ENCODE results near the gene DNAAF5.

DNAAF5 gene

DNA sequence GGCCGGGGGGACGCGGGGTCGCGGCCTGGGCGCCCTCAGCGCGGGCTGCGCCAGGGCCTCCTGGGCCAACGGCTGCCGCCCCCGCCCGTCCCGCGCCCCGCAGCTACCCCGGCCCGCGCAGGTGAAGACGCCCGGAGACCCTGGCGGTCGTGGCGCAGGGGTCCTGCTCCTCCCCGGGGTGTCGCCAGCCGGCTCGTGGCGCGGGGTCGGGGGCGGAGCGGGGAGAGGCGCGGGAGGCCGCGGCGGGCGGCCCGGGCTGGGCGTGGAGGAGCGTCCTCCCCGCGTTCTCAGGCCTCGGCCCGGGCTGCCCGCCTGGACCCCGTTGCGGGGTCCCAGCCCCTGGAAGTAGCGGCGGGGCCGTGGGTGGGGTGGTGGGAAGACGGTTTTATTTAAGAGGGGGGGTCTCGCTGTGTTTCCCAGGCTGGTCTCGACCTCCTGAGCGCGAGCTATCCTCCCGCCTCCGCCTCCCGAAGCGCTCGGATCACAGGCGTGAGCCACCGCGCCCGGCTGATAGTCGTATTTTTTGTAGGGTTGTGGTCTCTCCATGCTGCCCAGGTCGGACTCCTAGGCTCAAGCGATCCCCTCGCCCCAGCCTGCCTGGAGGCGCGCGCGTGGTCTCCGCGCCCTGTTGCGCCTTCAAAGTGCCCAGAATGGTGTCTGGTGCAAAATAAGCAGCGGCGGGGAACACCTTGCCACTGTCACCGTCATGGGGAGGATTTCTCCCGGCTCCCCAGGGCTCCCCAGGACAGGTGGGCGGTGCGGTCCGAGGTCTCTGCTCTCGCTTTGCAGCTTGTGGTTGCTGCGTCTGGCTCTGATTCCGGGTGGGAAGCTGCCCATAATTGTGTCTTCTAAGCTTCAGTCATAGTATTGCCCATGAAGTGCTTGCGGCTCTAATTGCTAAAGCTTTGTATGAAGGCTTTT is 90.5 kb downstream of the DNAAF5 start:
- TF ChIP-seq, protein P1, sequence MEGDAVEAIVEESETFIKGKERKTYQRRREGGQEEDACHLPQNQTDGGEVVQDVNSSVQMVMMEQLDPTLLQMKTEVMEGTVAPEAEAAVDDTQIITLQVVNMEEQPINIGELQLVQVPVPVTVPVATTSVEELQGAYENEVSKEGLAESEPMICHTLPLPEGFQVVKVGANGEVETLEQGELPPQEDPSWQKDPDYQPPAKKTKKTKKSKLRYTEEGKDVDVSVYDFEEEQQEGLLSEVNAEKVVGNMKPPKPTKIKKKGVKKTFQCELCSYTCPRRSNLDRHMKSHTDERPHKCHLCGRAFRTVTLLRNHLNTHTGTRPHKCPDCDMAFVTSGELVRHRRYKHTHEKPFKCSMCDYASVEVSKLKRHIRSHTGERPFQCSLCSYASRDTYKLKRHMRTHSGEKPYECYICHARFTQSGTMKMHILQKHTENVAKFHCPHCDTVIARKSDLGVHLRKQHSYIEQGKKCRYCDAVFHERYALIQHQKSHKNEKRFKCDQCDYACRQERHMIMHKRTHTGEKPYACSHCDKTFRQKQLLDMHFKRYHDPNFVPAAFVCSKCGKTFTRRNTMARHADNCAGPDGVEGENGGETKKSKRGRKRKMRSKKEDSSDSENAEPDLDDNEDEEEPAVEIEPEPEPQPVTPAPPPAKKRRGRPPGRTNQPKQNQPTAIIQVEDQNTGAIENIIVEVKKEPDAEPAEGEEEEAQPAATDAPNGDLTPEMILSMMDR (conservative IDR thresholded peaks at IDR 0.05; ENCODE audit: low read length): no peak
- DNase-seq (ENCODE audit: low read depth): no peak
- peak overlapping the region; percentile 75 for H3K4me3 ChIP-seq (ENCODE audit: low read length)

DNA sequence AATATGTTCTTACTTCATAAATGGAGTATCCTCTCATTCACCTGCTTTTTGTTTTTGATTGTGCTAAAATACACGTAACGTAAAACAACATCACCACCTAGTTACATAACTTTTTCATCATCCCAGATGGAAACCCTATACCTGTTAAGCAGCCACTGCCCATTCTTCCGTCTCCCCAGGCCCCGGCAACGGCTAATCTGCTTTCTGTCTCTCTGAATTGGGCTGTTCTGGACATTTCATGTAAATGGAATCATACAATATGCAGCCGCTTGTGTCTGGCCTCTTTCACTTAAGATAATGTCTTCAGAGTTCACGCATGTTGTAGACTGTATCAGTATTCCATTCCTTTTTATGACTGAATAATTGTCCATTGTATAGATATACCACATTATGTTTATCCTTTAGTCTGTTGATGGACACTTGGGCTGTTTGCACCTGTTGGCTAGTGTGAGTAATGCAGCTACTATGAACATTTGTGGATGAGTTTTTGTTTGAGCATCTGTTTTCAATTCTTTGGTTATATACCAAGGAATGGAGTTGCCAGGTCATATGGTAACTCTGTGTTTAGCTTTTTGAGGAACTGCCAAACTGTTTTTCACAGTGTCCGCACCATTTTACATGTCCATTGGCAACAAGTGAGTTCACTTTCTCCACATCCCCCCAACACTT is 91.7 kb downstream of the DNAAF5 start:
- DNase-seq (ENCODE audit: low read depth): peak; percentile 83
- TF ChIP-seq, protein P1 (conservative IDR thresholded peaks at IDR 0.05; ENCODE audit: low read length): peak; percentile 50
- no peak overlapping the region for H3K4me3 ChIP-seq (ENCODE audit: low read length)

DNA sequence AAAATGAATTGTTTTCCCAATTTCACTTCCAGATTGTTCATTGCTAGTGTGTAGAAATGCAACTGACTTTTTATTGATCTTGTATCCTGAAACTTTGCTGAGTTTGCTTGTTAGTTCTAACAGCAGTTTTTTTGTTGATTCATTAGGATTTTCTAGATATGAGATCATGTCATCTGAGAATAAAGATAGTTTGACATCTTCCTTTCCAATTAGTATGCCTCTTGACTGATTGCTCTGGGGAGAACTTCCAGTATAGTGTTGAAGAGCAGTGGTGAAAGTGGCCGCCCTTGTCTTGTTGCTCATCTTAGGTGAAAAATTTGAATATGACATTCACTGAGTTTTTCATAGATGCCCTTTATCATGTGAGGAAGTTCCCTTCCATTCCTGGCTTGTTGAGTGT is 93.8 kb downstream of the DNAAF5 start:
- DNase-seq (ENCODE audit: low read depth): no peak
- H3K4me3 ChIP-seq (ENCODE audit: low read length): no peak overlapping the region
- TF ChIP-seq, protein P1 (conservative IDR thresholded peaks at IDR 0.05; ENCODE audit: low read length): no peak

DNA sequence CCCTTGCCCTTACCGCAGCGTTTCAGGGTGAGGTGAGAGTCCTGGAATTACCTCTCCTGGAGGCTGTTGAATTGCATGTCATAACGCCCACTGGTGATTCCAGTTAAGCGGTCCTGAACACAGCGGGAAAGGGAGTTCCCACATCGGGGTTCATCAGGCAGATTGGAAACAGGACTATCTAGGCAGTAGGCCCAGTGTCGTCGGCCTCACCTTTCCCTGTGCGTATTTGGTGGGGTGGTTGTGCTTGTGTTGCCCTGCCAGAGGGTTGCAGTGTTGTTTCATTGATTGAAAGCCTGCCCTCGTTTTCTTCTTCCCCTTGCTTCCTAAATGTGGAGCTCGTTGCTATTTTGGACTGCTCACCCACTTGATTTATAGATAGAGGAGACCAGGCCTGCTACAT is 95.2 kb downstream of the DNAAF5 start:
- TF ChIP-seq, protein P1 (conservative IDR thresholded peaks at IDR 0.05; ENCODE audit: low read length): peak; percentile 19; the same call in 1 of the 2 replicates
- no peak for DNase-seq (ENCODE audit: low read depth)

DNA sequence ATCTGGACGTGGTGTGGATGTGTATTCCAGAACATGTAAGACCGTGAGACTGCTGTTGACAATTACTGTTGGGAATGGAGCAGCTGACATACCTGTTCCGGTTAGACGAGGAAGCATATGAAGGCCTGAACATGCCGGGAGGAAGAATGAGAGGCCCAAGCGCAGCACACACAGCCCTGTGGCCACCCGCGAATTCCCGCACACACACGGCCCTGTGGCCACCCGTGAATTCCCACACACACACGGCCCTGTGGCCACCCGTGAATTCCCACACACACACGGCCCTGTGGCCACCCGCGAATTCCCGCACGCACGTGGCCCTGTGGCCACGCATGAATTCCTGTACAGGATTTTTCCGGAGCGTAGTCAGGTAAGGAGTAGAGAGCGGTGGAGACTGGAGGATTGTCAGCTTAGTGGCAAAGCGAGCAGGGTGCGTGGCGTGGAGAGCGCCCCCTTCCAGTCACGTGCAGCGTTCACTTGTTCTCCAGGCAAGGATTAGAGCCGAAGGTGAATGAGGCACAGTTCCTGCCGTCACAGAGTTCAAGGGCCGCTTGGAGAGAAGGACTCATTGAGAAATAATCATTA is 96.3 kb downstream of the DNAAF5 start:
- DNase-seq (ENCODE audit: low read depth): no peak
- H3K4me3 ChIP-seq (ENCODE audit: low read length): no peak overlapping the region
- TF ChIP-seq, protein P1 (conservative IDR thresholded peaks at IDR 0.05; ENCODE audit: low read length): no peak

More for the DNA sequence above, 95.2 kb downstream of the DNAAF5 start:
- no peak overlapping the region for H3K4me3 ChIP-seq (ENCODE audit: low read length)

DNA sequence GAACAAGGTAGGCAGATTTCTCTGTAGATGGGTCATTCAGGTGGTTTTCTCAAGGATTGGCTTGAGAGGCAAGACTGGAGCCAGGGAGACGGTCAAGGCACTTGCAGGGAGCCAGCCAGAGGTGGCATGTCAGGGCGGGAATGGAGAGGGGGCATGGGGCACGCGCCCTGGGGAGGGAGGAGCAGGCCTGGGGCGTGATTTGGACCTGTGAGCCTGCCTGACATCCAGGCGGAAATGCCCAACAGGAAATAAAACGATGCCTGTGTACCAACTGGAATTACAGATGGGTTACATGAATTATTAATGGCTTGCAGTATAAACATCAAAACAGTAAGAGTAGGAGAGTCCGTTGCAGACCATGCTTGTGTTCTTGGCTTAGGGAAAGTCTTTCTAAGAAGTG is 97.2 kb downstream of the DNAAF5 start:
- TF ChIP-seq, protein P1 (conservative IDR thresholded peaks at IDR 0.05; ENCODE audit: low read length): no peak
- no peak overlapping the region for H3K4me3 ChIP-seq (ENCODE audit: low read length)
- DNase-seq (ENCODE audit: low read depth): no peak

Measured in AG10803 (cell line).